ENCODE results near the gene ZNF879.
A peak's percentile ranks its signal among the peaks of the same experiment; 100 is the strongest.

Gene ZNF879

DNA sequence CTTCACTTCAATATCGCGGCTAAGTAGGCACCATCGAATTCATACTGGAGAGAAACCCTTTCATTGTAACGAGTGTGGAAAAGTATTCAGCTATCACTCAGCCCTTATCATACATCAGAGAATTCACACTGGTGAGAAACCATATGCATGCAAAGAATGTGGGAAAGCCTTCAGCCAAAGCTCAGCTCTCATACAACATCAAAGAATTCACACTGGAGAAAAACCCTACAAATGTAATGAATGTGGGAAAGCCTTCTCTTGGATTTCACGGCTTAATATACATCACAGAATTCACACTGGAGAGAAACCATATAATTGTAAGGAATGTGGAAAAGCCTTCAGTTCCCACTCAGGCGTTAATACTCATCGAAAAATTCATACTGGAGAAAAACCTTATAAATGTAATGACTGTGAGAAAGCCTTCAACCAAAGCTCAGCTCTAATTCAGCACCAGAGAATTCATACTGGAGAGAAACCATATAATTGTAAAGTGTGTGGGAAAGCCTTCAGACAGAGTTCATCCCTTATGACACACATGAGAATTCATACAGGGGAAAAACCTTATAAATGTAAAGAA, 9.5 kb downstream of the ZNF879 start:
- no peak for DNase-seq

DNA sequence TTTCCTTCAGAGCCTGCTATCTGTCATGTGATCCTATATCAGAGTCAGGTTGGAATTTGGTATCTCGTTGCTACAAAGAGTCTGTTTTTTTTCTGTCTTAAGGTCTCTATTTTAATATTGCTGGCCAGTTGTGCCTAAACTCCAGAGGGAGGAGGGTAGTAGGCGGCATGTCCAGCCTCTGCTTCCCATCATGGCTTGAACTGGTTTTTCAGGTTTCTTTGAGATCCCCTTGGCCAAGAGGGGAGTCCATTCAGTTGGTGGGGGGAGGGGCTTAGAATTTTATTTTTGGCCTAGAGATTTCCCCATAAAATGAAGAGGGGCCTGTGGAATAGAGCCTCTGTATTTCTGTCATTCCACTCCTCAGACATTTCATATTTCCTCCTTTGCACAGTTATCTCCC, 21.2 kb downstream of the ZNF879 start:
- no peak for DNase-seq

GRCh38 chr5:179051784-179052183, 28.2 kb downstream of the ZNF879 start:
- DNase-seq = no peak

GRCh38 chr5:179054036-179054785, 30.6 kb downstream of the ZNF879 start:
- no peak for DNase-seq

DNA sequence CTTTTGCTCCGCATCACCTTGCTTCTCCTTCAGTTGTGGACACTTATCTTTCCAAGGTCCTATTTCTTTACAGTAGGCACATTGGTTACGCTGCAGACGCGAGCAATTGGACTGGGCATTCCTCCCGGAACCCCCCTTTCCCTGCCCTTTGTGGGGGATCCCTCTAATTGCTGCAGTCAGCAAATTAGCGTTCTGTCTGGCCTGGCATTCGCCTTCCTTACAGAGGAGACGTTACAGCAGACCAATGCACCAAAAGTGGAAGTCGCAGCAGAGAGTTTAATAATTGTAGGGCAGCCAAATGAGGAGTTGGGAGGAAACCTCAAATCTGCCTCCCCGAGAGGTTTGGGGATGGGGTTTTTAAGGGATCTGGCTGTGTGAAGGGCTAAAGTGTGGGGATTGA, 31.3 kb downstream of the ZNF879 start:
- DNase-seq = no peak

DNA sequence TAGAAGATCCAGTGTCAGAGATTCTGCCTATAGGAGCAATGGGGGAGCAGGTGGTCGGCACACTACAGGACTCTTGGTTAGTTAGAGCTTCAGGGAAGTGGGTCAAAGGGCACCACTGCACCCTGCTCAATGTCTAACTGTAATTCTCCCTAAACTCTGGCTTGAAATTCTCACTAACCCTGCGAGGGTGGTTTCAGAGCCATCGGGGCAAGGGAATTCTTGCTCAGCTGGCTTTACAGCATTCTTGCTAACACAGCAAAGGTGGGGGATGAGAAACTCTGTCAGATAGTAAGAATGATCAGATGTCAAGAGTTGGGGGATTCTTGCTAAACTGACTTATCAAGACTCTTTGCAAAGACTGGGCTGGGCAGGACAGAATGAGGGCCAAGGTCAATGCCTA, 31.8 kb downstream of the ZNF879 start:
- no peak for DNase-seq

- no peak for DNase-seq
Observed at GRCh38 chr5:179055841-179056240, 32.2 kb downstream of the ZNF879 start.

DNA sequence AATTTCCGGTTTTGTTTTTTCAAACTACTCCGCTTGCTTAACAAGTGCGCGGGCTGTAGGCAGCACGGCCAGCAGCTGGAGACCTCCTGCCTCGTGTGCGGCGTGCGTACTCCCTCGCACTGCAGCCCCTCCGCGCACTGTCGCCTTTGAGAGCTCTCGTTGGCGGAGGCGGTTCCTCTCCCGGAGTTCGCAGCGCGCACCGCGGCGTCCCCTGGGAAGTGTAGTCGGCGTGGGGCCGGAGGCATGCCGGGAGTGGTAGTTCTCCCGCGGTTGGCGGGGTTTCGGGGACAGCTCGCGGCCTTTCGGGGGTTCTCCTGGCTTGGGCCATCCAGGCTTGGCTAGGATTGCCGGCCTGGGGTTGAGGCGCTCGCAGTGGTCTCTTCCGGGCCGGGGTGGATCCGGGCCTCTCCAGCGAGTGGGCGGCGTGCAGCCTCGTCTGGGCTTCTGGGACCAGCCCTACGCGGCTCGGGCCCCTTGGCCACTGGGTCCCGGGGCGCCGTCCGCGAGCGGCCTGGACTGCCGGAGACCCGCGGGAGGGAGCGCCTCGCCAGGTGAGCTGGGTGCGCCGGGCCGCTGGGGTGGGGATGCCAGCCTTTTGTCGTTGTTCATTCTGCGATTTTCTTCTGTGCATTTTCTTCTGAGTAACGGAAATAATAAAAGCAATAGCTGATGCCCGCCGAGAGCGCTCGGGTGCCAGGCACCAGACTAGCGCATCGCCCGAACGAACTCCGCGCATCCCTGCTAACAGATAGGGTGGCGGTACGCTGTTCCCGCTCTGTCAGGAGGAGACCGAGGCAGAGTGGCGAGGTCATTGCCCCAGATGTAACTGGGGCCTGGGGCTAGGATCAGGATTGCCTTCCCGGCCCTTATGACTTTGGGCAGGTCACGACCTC, 36.8 kb downstream of the ZNF879 start, which contains the start of gene ZNF354C:
Gene ZNF354C (plus strand): TSS at position 258 of the 893 bp plus-strand sequence. CDS start 1,696 bp downstream, outside the sequence.
- peak; percentile 86 for DNase-seq

- no peak for DNase-seq
Observed at GRCh38 chr5:179061025-179061424, 37.4 kb downstream of the ZNF879 start.

DNA sequence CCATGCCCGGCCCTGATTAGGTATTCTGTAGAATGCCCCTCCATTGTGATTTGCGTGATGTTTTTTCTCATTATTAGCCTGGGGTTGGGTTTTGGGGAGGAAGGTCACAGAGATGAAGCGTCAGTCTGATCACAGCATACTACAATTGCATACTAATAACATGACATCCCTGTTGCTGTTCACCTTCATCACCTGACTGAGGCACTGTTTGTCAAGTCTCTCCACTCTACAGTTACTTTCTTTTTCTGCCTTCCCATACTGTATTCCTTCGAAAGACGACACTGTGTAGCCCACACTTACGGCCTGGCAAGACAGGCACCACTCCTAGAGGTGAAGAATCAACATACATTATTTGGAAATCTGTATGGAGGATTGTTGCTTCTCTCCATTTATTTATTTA, 42.1 kb downstream of the ZNF879 start:
- DNase-seq = no peak

- DNase-seq = no peak
Observed at GRCh38 chr5:179079165-179079987, 55.8 kb downstream of the ZNF879 start.

- DNase-seq = no peak
Observed at GRCh38 chr5:179080724-179081123, 57.1 kb downstream of the ZNF879 start.
